ENCODE measurements around the gene MYCBP2.

Gene MYCBP2

GRCh38 chr13:77309254-77309653 is 17.6 kb downstream of the MYCBP2 start:
- no peak overlapping the region for H3K27ac ChIP-seq (ENCODE audit: low read depth, low read length)
- H3K4me3 ChIP-seq (ENCODE audit: insufficient read depth, low read length, poor library complexity, severe bottlenecking): no peak overlapping the region
- no peaks in the 10 kb centered on the region for H3K36me3 ChIP-seq (ENCODE audit: low read length)
- TF ChIP-seq CTCF (IDR thresholded peaks at IDR 0.05; ENCODE audit: insufficient read depth, low read length, poor library complexity, severe bottlenecking) (no peak), EZH2phosphoT487 (conservative IDR thresholded peaks at IDR 0.05; ENCODE audit: low read length) (no peak)
- H3K9me3 ChIP-seq (ENCODE audit: insufficient read depth, low read length): no peaks in the 10 kb centered on the region
- no peak overlapping the region for H3K9ac ChIP-seq (ENCODE audit: low read length)
- H3K79me2 ChIP-seq (ENCODE audit: insufficient read depth, low read length): peaks cover 100% of the 10 kb centered on the region
- H4K20me1 ChIP-seq (ENCODE audit: low read depth, low read length): peaks cover 81% of the 10 kb centered on the region
- H2AFZ ChIP-seq (ENCODE audit: low read depth, low read length, severe bottlenecking): no peak overlapping the region
- H3K9me2 ChIP-seq (replicated peaks; ENCODE audit: insufficient read depth, low read length): no peaks in the 10 kb centered on the region
- H3K27me3 ChIP-seq (ENCODE audit: low read length): no peaks in the 10 kb centered on the region
- H3K4me2 ChIP-seq (ENCODE audit: low read depth, low read length, poor library complexity, severe bottlenecking): no peak overlapping the region
- peaks cover 20% of the 10 kb centered on the region; the same call in 1 of the 2 replicates for H3F3A ChIP-seq (ENCODE audit: insufficient read depth)

- TF ChIP-seq EZH2phosphoT487 (conservative IDR thresholded peaks at IDR 0.05; ENCODE audit: low read length) (no peak), CTCF (IDR thresholded peaks at IDR 0.05; ENCODE audit: insufficient read depth, low read length, poor library complexity, severe bottlenecking) (no peak)
- H3K36me3 ChIP-seq (ENCODE audit: low read length): no peaks in the 10 kb centered on the region
Observed at GRCh38 chr13:77306458-77306857, 20.4 kb downstream of the MYCBP2 start.

GRCh38 chr13:77305266-77305665 is 21.6 kb downstream of the MYCBP2 start:
- no peak for TF ChIP-seq CTCF (IDR thresholded peaks at IDR 0.05; ENCODE audit: insufficient read depth, low read length, poor library complexity, severe bottlenecking)
- no peak for TF ChIP-seq EZH2phosphoT487 (conservative IDR thresholded peaks at IDR 0.05; ENCODE audit: low read length)
- Histone ChIP-seq H3K4me3 (ENCODE audit: insufficient read depth, low read length, poor library complexity, severe bottlenecking) (no peak overlapping the region), H3K79me2 (ENCODE audit: insufficient read depth, low read length) (peaks cover 100% of the 10 kb centered on the region), H3F3A (ENCODE audit: insufficient read depth) (peaks cover 31% of the 10 kb centered on the region), H3K27ac (ENCODE audit: low read depth, low read length) (0 out of 2 replicates have a peak overlapping the region, but pooled peaks have one; percentile 9), H3K27me3 (ENCODE audit: low read length) (no peaks in the 10 kb centered on the region), H3K9me2 (replicated peaks; ENCODE audit: insufficient read depth, low read length) (no peaks in the 10 kb centered on the region), H3K9me3 (ENCODE audit: insufficient read depth, low read length) (no peaks in the 10 kb centered on the region), H3K4me2 (ENCODE audit: low read depth, low read length, poor library complexity, severe bottlenecking) (peak overlapping the region; percentile 29), H3K9ac (ENCODE audit: low read length) (no peak overlapping the region), H3K36me3 (ENCODE audit: low read length) (no peaks in the 10 kb centered on the region), H2AFZ (ENCODE audit: low read depth, low read length, severe bottlenecking) (no peak overlapping the region), H4K20me1 (ENCODE audit: low read depth, low read length) (peaks cover 56% of the 10 kb centered on the region)

More at GRCh38 chr13:77306458-77306857, 20.4 kb downstream of the MYCBP2 start:
- Histone ChIP-seq H3K79me2 (ENCODE audit: insufficient read depth, low read length) (peaks cover 100% of the 10 kb centered on the region), H3K4me2 (ENCODE audit: low read depth, low read length, poor library complexity, severe bottlenecking) (peak overlapping the region; percentile 29), H3K9me2 (replicated peaks; ENCODE audit: insufficient read depth, low read length) (no peaks in the 10 kb centered on the region), H2AFZ (ENCODE audit: low read depth, low read length, severe bottlenecking) (no peak overlapping the region), H3K27ac (ENCODE audit: low read depth, low read length) (0 out of 2 replicates have a peak overlapping the region, but pooled peaks have one; percentile 4), H3F3A (ENCODE audit: insufficient read depth) (peaks cover 25% of the 10 kb centered on the region; the same call in 1 of the 2 replicates), H3K9me3 (ENCODE audit: insufficient read depth, low read length) (no peaks in the 10 kb centered on the region), H3K9ac (ENCODE audit: low read length) (no peak overlapping the region), H3K27me3 (ENCODE audit: low read length) (no peaks in the 10 kb centered on the region), H3K4me3 (ENCODE audit: insufficient read depth, low read length, poor library complexity, severe bottlenecking) (no peak overlapping the region), H4K20me1 (ENCODE audit: low read depth, low read length) (peaks cover 66% of the 10 kb centered on the region)
